Cardiac septum (tissue), 1 donor: ENCODE data around the gene KCNQ5. TPM values are rescaled to one million over a fixed set of nuclear protein-coding genes. Genes with fewer than 3 reads are reported as not detected.

Experiments used
- DNase-seq: peaks from one replicate; pipeline ENCODE4 v3.0.0-alpha.2; 2020; ENCODE audit warnings: low spot score
- intact Hi-C: fragments of 100-400 bp; cut with DNase I; formaldehyde crosslinking; loops from one replicate; pipeline ENCODE4 v1.14.0; 2022
- total RNA-seq: library from RNA; stranded (reverse); fragmentation: NEBNext Ultra II Directional; extraction: Animal tissue kit (Norgen Biotek cat#: 25700); gene quantifications from one replicate; pipeline ENCODE4 v1.2.1, GENCODE V29; 2021
- donor health status: DM: no; HTN: no; CAD: no.

Gene KCNQ5
- total RNA-seq, 1 donor from 2014 or later: not detected

DNA sequence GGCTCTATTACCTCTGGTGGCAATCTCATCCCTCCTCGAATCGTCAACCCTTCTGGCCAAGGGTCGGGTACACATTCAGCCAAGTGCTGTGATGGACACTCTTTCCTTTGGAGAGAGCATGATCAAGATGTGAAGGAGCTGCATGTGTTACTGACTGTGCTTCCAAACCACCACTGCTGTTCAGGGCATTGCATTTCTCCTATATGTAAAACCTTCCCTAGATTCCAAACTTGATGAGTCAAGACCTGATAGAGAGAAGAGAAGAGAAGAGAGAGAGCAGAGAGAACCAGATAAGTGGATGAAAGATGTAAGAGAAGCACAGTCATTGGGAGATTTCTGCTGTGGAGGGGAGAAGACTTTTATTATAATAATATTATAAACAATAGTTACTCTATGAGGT lies 162.2 kb downstream of the KCNQ5 start:
- intact Hi-C loops: no loop called here
- DNase-seq: no peak

DNA sequence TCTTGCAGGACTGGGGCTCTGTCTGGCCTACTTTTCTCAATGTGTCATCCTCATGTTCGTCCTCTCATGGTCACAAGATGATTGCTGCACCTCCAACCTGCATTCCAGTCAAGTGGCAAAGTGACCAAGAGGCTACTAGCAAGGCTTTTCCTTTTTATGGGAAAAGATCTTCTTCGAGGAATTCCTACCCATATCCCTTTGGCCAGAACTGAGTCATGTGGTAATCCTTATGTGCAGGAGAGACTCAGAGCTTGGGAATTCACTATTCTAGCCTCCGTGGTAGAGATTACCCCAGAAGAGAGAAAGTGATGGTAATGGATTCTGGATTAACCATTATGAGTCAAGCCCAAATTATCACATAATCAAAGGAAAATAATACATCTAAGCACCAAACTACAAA lies 162.7 kb downstream of the KCNQ5 start:
- no peak for DNase-seq
- intact Hi-C loops: no loop called here

DNA sequence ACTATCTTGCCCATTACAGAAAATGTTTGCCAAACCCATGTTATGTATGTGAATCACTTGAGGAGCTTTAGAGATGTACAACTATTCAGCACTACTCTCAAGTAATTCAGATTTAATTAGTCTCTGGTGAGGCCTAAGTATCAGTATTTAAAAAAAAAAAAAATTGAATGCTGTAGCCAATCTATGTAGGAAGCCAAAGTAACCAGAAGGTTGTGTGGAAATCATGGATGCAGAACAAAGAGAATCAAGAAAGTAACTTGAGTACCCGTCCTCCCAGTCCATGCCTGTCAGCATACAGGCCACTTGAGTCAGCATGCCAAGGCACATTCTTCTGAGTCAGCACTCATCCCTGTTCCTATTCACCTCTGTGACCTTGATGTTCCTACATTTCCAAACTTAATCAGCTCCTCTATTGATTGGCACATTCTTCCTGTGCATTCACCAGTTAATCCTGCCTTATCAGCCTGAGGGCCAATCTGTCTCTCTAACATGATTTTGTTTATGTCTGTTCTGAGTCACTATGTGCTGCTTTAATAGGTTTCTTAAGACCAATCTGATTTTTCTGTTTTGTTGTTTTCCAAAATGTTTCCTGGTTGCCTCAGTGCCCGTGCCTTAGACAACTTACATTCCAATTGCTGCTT lies 165.6 kb downstream of the KCNQ5 start:
- intact Hi-C loops: no loop called here
- DNase-seq: no peak

DNA sequence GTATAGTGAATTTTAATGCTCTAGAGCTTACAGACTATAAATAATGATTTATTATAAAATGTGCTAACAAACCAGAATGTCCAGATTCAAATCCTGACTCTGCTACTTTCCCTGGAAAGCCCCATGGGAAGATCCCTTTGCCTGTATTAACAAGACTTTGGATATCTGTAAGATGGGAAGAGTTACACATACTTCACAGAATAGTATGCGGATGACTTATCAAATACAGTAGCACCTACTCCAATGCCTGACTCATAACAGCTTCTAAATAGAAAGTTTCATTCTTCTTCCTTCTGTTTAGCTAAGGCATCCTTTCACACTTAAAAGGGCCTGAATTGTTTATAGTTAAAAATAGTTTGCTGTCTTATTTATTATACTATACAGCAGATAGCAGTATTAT lies 166.3 kb downstream of the KCNQ5 start:
- intact Hi-C loops: no loop called here
- DNase-seq: no peak

DNA sequence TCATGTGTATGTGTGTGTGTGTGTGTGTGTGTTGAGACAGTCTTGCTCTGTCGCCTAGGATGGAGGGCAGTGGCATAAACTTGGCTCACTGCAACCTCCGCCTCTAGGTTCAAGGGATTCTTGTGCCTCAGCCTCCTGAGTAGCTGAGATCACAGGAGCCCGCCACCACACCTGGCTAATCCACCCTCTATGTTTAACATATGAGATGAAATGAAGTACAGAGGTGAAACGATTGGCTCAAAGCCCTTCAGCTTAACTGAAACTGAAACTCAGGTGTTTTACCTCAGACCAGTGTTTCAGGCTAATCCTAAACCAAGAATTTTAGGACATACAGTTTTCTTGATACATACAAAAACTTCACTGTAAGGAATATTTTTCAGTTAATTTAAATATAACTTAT lies 167.3 kb downstream of the KCNQ5 start:
- no peak for DNase-seq
- intact Hi-C loops: no loop called here

DNA sequence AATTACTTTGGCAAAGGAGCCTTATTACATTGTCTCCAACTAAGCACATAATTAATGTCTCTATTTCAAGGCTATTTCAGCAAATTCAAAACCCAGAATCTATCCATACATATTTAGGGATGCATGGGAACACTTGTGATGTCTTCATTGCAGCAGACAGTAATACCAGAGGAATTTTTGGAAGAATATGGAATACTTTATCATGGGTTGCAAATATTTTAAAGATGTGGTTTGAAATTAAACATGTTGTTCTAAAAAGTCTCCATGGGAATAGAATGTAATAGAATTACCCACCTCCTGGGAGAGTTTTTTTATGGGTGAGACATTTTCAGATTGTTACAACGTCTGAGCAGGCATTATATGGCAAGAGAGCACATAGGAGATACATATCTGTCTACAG lies 170.8 kb downstream of the KCNQ5 start:
- DNase-seq: no peak
- intact Hi-C loops: no loop called here

DNA sequence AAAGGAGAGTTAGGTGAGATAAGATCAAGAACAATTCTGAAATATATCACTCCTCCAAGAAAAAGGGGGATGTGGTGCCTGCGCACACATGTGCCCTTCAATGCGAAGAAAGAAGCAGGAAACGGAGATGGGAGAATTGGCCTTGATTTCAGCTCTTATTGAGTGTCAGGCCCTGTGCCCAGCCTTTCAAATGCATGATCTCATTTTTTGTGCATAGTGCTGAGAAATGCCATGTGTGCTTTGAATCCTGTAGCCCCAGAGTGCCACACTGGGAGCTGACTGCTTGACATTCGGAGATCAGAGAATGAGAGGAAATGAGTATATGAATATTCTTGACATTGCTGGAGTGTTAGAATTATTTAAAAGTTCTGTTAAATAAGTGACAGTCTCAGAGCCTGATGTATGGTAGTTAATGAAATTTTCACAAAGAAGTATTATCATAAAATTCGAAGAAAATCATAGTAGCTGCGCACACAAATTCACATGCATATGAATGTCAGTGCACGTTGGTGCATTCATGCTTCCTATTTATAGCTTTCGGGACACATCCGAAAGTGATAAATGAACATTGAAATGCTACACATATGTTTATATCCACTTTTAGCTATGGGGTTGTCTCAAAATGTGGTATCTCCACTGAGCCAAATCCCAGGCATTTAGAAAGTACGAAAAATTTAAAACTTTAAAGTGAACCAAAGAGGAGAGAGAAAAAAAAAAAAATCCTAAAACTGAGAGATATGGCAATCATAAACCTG lies 172.0 kb downstream of the KCNQ5 start:
- DNase-seq: no peak
- intact Hi-C loops: no loop called here

DNA sequence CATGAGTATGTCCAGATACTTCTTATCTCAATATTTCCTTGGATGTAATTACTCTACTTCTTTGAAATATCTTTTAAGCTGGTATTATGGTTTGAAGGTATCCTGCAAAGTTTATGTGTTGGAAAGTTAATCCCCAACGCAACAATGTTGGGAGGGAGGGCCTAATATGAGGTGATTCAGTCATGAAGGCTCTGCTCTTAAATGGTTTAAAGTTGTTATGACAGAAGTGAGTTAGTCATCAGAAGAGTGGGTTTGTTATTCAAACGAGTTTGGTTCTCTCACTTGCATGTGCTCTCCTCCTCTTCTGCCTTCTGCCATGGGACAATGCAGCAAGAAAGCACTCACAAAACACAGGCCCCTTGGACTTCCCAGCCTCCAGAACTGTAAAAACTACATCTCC lies 176.3 kb downstream of the KCNQ5 start:
- DNase-seq: no peak
- intact Hi-C loops: no loop called here

DNA sequence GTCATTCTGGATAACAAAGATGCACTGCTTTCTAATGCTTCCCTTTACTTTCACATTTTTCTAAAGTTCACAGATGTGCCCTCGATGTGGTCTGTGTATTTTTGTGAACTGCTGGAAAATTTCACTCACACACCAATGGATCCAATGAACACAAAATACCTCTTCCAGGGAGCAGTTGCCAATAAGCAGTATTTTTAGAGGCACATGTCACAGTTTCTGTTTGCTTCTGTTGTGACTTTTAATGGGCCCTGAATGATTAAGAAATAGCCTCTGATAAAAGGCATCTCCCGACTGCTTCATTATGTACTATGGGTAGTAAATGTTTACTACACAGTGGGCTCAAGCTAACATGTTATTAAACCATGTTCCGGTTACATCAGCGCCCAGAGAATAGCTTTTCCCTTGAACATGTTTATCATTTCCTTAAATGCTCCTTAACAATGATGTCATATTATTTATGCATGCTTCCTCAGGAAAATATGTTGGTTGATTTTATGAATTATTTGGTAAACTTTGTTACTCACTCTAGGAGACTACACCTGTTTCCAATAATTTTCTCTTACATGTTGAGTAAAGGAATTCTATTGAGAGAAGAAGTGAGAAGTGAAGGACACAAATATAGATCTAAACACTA lies 188.0 kb downstream of the KCNQ5 start:
- intact Hi-C loops: no loop called here
- DNase-seq: no peak

DNA sequence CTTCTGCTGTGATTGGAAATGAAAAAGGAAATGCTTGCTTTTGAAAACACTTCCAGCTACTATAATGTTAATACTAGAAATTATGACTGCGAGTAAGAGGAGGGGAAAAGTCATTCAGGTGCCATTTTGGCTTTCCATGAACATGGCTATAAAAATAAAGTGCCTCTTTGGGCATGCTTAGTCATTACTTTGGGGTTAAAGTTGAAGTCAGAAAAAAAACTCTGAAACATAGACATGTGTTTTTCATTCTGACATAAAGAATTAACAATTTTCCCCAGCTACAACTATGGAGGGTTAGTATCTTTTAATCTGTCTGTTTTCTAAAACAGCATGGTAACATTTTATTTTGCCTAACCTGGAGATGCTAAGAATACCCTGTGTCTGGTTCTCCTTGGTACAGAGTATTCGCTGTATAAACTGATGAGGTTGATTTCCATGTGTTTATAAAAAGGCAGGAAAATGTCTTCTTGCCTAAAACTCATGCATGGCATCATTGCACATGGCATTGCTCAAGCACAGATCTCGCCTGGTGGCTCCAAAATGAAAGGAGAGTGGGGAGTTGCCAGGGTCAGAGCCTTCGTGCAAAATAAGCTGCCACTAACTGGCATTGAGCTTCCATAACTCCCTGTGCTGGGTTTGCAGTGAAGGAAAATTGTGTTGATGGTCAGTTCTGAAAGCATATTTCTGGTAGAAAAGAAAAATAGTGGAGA lies 188.9 kb downstream of the KCNQ5 start:
- intact Hi-C loops: no loop called here
- DNase-seq: no peak

DNA sequence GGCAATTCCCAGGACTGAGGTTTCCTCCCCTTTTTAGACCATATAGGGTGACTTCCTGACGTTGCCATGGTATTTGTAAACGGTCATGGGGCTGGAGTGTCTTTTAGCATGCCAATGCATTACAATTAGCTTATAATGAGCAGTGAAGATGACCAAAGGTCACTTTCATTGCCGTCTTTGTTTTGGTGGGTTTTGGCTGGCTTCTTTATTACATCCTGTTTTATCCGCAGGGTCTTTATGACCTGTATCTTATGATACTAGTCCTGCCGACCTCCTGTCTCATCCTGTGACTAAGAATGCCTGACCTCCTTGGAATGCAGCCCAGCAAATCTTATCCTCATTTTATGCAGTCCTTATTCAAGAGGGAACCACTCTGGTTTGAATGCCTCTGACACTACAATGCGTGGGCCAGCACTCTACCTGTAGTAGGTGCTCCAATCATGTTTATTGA lies 190.1 kb downstream of the KCNQ5 start:
- intact Hi-C loops: no loop called here

DNA sequence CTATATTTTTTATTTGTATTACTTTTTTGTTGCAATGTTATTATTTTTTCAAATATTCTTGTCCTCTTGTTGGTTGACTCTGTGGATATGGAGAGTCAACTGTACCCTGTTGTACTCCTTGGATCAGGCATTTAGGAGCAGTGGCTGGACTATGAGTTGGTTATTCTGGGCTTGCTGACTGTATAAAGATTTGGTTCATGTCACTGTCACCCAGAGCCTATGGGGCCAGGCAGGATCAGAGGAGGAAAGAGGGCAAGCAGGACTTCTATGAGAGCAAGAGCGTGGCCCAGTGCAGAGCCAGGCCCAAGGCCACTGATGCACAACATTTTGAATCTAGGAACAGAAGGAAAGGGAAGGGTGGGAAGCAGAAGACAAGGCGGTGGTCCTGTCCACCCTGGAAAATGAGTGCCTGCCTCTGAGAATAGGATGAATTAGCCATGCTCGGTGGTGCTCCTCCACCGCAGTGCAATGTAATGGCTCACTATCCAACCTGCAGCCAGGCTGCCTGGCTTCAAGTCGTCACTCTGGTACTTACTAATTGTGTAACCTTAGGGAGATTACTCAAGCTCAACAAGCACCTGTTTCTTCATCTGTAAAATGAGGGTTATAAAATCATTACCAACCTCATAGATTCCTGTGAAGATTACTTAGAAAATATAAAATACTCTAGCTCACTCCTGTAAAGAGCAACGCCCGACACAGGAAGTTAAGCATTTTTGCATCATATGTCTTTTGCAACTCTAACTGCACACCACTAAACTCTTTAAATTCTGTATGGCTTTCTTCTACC lies 192.1 kb downstream of the KCNQ5 start:
- intact Hi-C loops: no loop called here
- no peak for DNase-seq

More for the DNA sequence above, 190.1 kb downstream of the KCNQ5 start:
- DNase-seq: no peak

DNA sequence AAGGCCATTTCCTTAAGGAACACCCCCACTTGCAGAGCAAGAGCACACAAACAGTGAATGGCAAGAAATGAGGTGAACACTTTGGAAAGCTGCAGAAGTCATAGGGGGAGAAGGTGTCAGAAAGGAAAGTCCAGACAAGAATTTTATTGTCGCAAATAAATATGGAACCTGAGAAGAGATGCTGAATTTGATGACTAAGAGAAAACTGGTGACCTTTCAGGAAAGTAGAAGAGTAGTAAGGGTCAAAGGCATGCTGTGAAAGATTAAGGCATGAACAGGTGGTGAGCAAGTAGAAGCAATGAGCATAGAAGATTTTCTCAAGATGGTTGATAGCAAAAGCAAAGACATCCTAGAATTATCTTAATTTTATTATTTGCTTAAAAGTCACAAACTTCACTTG lies 194.2 kb downstream of the KCNQ5 start:
- DNase-seq: no peak
- intact Hi-C loops: no loop called here

DNA sequence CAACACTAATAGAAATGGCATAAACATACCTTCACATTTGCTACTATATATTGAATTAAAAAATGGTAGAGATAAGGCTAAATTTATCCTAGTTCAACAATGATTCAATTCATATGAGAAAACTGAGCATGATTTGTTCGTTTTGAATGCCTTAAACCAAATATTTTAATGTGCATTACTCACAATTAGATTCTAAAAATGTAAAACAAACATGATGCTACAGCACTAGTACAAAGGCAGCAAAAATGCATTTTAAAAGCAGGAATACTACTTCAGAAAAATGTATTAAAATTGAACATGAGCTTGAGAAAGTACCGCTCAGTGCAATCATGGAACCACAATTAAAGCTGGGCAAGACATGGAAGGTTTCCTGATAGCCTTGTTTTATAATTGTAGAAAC lies 195.3 kb downstream of the KCNQ5 start:
- intact Hi-C loops: no loop called here
- no peak for DNase-seq

DNA sequence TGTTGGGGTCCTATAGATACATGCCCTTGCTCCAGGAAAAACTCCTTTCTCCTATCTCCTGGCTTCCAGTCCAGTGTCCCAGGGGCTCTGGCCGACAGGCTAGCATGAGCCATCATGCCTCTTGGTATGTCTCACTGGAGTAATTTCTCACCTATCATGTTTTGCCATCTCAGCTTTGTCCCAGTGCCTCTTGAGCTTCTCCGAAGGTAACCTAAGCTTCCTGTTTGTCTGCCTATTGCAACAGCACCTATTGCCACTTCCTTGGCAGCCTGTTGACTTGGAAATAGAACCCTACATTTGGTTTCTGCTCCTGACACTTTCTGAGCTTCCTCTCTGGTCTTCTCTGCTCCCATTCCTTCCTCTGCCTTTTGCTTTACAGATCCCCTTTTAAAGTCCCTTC lies 197.7 kb downstream of the KCNQ5 start:
- no peak for DNase-seq
- intact Hi-C loops: no loop called here

DNA sequence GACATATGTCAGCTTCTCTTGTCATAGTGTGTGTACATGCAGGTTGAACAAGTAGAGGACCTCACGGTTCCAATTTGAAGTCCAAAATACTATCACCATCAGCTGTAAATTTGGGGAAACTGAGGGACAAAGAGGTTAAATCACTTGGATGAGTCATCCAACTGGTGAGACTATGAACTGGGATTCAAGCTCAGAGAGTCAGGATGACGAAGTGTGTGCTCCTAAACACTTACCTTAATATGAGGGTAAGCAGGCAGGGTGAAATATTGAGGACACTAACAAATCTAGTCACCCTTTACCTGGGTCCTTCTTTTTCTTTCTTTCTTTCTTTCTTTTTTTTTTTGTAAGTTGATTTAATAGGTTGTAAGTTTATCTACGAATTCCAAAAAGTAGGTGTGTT lies 198.3 kb downstream of the KCNQ5 start:
- DNase-seq: no peak
- intact Hi-C loops: no loop called here

DNA sequence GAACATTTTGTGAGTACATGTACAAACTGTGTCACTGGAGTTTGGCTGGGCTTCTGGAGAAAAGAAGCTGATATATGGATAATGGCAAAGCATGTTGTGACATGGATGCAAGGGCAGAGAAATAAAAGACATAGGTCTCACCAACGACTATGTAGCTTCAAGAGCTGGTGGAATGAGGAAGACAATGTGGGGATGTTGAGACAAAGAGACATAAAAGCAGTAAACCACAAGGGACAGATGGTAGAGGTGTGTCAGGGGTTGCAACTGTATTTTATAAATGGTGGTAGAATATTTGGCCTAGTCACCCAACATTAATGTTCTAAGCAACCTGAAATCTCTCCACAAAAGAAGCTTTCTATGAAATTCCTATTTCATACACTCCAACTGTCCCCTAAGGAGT lies 199.0 kb downstream of the KCNQ5 start:
- DNase-seq: no peak
- intact Hi-C loops: no loop called here

DNA sequence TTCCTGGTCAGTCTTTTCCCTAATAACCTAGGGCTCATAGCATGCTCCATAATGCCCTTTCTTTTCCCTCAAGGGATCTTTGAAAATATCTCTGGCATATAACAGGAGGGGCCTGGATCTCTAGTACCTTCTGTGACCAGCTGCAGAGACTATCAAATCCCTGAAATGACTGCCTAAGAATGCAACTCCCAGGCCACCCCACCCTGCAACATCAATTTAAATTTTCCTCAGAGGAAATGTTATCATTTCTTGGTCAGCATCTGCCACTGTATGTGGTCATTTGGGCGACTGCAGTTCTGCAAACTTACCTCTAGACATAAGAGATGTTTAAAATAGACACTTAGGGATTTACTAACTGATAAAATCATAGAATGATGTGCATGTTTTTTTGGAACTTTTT lies 200.2 kb downstream of the KCNQ5 start:
- intact Hi-C loops: no loop called here
- DNase-seq: no peak

DNA sequence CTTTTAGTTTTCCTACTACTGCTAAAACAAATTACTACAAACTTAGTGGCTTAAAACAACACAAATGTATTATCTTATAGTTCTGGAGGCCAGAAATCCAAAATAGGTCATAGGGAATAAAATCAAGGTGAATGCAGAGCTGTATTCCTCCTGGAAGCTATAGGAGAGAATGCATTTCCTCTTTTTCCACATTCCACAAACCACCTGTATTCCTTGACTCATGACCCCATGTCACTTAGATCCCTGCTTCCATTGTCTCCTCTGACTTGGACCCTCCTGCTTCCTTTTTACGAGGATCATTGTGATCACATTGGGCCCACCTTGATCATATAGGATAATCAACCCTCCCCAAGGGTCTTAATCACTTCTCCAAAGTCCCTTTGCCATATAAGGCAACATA lies 200.8 kb downstream of the KCNQ5 start:
- DNase-seq: no peak
- intact Hi-C loops: no loop called here

DNA sequence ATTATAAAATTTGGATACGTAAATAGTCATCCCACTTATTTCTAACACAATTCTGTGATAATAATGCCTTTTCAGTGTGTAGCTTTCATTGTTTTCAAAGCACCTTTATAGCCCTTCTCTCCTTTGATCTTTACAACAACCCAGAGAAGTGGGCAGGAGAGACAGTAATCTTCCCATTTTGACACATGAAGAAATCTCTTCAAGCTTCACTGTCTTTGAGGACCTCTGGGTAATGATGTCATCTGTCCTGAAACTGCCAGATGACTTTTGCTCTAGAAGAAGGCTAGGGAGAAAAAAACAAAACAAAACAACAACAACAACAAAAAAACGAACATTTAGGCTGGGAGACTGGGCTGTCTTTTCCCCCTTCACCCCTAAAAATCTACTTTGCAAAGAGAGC lies 203.0 kb downstream of the KCNQ5 start:
- no peak for DNase-seq
- intact Hi-C loops: no loop called here
